Heart left ventricle (tissue), 16 donors: ENCODE measurements around the gene NAALADL2. TPM values are rescaled to one million over a fixed set of nuclear protein-coding genes. Genes with fewer than 3 reads are reported as not detected.

ENCODE experiments used
- ATAC-seq, 4 donors: fragments of 200-7000 bp; cut with Tn5 transposase; one replicate each; pipeline ENCODE4 v1.9.1; 2020 to 2022; ENCODE audit warnings: moderate library complexity in 4 of 4, mild to moderate bottlenecking in 3 of 4, moderate number of reproducible peaks in 1 of 4
- DNase-seq, 5 donors: peaks; one replicate each; pipeline ENCODE4 v3.0.0-alpha.2; 2020
- H3K27ac ChIP-seq, 12 donors: fragments of 200-600 bp; sonication (generic) in 4 of 12; one replicate each; pipeline versions ENCODE4 v1.5.0 to v1.8.0; 2016 to 2022; ENCODE audit warnings: mild to moderate bottlenecking in 2 of 12
- H3K27me3 ChIP-seq, 9 donors: fragments of 200-600 bp; sonication (generic) in 2 of 9; one replicate each; pipeline versions ENCODE4 v1.5.1 to v1.8.0; 2016 to 2022; ENCODE audit warnings: mild to moderate bottlenecking in 3 of 9
- H3K36me3 ChIP-seq, 9 donors: fragments of 200-600 bp; sonication (generic) in 2 of 9; one replicate each; pipeline versions ENCODE4 v1.5.0 to v1.8.0; 2018 to 2022; ENCODE audit warnings: mild to moderate bottlenecking in 2 of 9
- H3K4me1 ChIP-seq, 12 donors: fragments of 200-600 bp; sonication (generic) in 4 of 12; one replicate each; pipeline versions ENCODE4 v1.5.0 to v1.8.0; 2016 to 2022; ENCODE audit warnings: mild to moderate bottlenecking in 3 of 12
- H3K4me3 ChIP-seq, 12 donors: fragments of 200-600 bp; sonication (generic) in 4 of 12; one replicate each; pipeline versions ENCODE4 v1.5.0 to v1.8.0; 2017 to 2022; ENCODE audit warnings: mild to moderate bottlenecking in 9 of 12, moderate library complexity in 4 of 12
- H3K9me3 ChIP-seq, 12 donors: fragments of 200-600 bp; sonication (generic) in 4 of 12; one replicate each; pipeline versions ENCODE4 v1.5.0 to v1.8.0; 2016 to 2022; ENCODE audit warnings: mild to moderate bottlenecking in 1 of 12
- POLR2A ChIP-seq, 2 donors: fragments of 450-650 bp; IDR thresholded peaks; one replicate each; pipeline ENCODE4 v1.6.1; 2017; ENCODE audit warnings: antibody characterized with exemption in 2 of 2, mild to moderate bottlenecking in 2 of 2, moderate library complexity in 2 of 2
- WGBS, 4 donors: extraction: QIAGEN DNeasy Blood & Tissue Kit in 2 of 4; methylation state at CpG; one replicate each; pipeline versions ENCODE4 v1.1.5 to v1.1.7; 2013 to 2018; 5-methylcytosine and 5-hydroxymethylcytosine counted together
- intact Hi-C, 10 donors: fragments of 100-400 bp; cut with DNase I; formaldehyde crosslinking; loops; one replicate each; pipeline versions ENCODE4 v1.11.1 to v1.14.2; 2022
- polyA plus RNA-seq, 2 donors: library from polyadenylated mRNA; stranded (reverse); fragments of 200-250 nt; gene quantifications; one replicate each; pipeline ENCODE4 v1.2.3, GENCODE V29; 2013
- total RNA-seq, 9 donors: library from RNA; depleted of rRNA in 2 of 9; stranded (reverse); fragments of >200 nt in 2 of 9; fragmentation: NEBNext Ultra II Directional in 3 of 9; extraction: Animal tissue kit (Norgen Biotek cat#: 25700) in 3 of 9; gene quantifications; one replicate each; pipeline versions ENCODE4 v1.1.0 to v1.2.4, GENCODE V29; 2016 to 2023
- TF ChIP-seq, protein P1 (sequence below), 12 donors: fragments of 200-600 bp; sonication (generic) in 4 of 12; IDR thresholded peaks; one replicate each; pipeline versions ENCODE4 v1.5.0 to v1.8.0; 2018 to 2022; ENCODE audit warnings: antibody characterized with exemption in 12 of 12, mild to moderate bottlenecking in 5 of 12
- donor health status: ischemic (EF 13 %, LVEDD 7.1; RV severe dilation, severe dysfunction).
- donor health status: healthy with polysubstance abuse.
- donor health status: DM: no; HTN: yes; CAD: no.
- donor health status: DM: no; HTN: no; CAD: no.
- donor health status: ischemic (EF 25% LVEDD 6.9; RV normal size, moderate dysfunction).
- donor health status: ischemic (EF 25% LVEDD 5.7; RV mildly dilated, moderate dysfunction).
- donor health status: healthy.
- donor health status: DM: yes; HTN: yes; CAD: no.
- donor health status: ischemic (EF 35%, LVEDD 5.7; RV mildly dilated, moderate dysfunction).
- donor health status: nonischemic (EF 11% LVEDD 7.7; RV severe dilation, severe dysfunction).
- donor health status: DM: yes; HTN: yes; CAD: no.
- donor health status: PGD.
- donor health status: ischemic (EF 29% LVEDD 5.4; RV normal size, mild dysfunction).
- donor health status: nonischemic (EF 23%, LVEDD 6.1; RV moderate dilation, normal function).

The NAALADL2 gene
- total and polyA plus RNA-seq, 11 donors: 0.23 to 8.5 (median 3.0) TPM

DNA sequence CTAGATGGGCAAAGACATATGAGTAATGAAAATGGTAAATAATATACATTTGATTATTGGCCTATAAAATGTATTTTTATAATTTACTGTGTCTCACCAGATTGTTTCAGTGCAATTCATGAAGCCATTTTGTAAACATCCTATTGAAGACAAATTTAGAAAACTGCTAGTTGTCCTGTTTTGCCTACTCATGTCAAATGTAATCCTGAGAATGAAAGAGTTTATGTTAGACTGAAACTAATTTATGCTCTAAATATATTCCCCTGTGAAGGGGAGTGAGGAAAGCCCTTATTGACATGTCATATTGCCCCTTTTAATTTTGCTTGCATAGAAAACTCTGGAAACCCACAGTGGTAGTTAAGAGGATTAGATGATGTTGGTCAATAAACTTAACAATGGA, 610.0 kb downstream of the NAALADL2 start:
- no peak for DNase-seq
- no peaks in the 10 kb centered on the region for H3K36me3 ChIP-seq
- intact Hi-C loops: no loop called here

DNA sequence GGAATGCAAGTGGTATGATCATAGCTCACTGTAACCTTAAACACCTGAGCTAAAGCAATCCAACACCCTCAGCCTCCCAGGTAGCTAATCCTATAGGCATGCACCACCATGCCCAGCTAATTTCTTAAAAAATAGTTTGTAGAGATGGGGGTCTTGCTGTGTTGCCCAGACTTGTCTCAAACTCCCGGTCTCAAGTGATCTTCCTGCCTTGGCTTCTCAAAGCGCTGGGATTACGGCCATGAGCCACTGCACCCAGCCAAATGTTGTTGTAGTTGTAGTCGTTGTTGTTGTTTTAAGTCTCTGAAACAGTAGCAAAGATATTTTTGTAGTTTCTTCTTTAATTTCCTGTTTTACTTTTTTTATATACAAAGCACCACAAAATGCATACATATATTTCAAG, 616.6 kb downstream of the NAALADL2 start:
- WGBS, 4 donors: 83 to 91% (median 87%) methylated on average over 4 of the region's 4 CpGs
- DNase-seq (no peak), ATAC-seq (no peak)
- Histone ChIP-seq H3K4me1 (no peaks in the 10 kb centered on the region), H3K27ac (no peak overlapping the region), H3K27me3 (no peaks in the 10 kb centered on the region), H3K4me3 (no peak overlapping the region), H3K9me3 (no peaks in the 10 kb centered on the region), H3K36me3 (no peaks in the 10 kb centered on the region)
- intact Hi-C loops: no loop called here
- TF ChIP-seq, protein P1, sequence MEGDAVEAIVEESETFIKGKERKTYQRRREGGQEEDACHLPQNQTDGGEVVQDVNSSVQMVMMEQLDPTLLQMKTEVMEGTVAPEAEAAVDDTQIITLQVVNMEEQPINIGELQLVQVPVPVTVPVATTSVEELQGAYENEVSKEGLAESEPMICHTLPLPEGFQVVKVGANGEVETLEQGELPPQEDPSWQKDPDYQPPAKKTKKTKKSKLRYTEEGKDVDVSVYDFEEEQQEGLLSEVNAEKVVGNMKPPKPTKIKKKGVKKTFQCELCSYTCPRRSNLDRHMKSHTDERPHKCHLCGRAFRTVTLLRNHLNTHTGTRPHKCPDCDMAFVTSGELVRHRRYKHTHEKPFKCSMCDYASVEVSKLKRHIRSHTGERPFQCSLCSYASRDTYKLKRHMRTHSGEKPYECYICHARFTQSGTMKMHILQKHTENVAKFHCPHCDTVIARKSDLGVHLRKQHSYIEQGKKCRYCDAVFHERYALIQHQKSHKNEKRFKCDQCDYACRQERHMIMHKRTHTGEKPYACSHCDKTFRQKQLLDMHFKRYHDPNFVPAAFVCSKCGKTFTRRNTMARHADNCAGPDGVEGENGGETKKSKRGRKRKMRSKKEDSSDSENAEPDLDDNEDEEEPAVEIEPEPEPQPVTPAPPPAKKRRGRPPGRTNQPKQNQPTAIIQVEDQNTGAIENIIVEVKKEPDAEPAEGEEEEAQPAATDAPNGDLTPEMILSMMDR (IDR thresholded peaks at IDR 0.05): no peak
- TF ChIP-seq POLR2A (IDR thresholded peaks at IDR 0.05): no peak

More for the DNA sequence above, 610.0 kb downstream of the NAALADL2 start:
- no peak for ATAC-seq
- no peak for TF ChIP-seq POLR2A (IDR thresholded peaks at IDR 0.05)
- TF ChIP-seq, protein P1 (IDR thresholded peaks at IDR 0.05): no peak
- Histone ChIP-seq H3K4me1 (no peaks in the 10 kb centered on the region), H3K9me3 (no peaks in the 10 kb centered on the region), H3K4me3 (no peak overlapping the region), H3K27me3 (no peaks in the 10 kb centered on the region), H3K27ac (no peak overlapping the region)

DNA sequence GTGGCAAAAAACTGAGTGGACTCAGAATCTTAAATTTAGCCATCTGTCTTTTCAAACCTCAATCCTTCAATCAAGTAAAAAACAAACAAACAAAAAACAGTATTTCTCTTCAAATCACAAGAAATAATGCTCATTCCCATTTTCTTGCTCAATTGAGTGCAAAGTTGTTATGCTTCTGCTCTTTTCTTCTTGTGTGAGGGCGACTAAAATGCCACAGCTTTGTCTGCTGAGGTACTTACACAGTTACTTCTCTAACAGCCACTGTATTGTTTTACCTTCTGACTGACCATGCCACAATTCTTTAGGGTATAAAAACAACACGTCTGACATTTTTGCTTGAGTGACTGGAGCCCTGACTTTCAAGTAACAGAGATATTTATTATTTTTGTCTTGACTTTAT, 617.4 kb downstream of the NAALADL2 start:
- no peaks in the 10 kb centered on the region for H3K9me3 ChIP-seq
- no peaks in the 10 kb centered on the region for H3K36me3 ChIP-seq
- no peak for TF ChIP-seq POLR2A (IDR thresholded peaks at IDR 0.05)
- TF ChIP-seq, protein P1 (IDR thresholded peaks at IDR 0.05): no peak
- no peak overlapping the region for H3K4me3 ChIP-seq
- WGBS, 4 donors: 37 to 49% (median 40%) methylated on average over 2 of the region's 2 CpGs
- intact Hi-C loops: no loop called here
- no peak overlapping the region for H3K27ac ChIP-seq
- no peak for DNase-seq
- H3K4me1 ChIP-seq: no peaks in the 10 kb centered on the region
- H3K27me3 ChIP-seq: no peaks in the 10 kb centered on the region
- no peak for ATAC-seq

DNA sequence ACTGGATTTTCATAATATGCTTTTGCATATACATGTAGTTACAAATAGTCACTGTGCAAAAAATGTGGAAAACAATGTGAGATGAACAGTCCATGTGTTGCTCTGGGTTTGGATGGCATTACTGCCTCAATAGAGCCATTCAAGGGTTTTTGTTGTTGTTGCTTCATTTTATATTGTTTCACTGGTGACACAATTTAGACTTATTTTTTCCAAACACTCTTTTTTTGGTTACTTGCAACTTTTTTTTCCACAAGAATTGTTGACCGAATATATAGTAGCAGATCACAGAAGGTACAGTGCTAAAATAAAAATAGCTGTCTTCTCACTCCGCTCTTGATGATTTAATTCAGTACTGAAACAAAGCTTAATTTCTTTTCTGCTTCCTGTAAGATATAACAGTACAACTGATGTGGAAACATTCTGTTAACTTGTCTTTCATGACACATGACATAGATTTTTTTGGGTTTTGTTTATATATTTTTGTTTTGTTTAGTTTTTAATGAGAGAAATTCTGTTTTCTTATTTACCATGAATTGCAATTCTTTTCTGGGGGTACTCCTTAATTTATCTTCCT, 618.6 kb downstream of the NAALADL2 start:
- TF ChIP-seq POLR2A (IDR thresholded peaks at IDR 0.05): no peak
- TF ChIP-seq, protein P1 (IDR thresholded peaks at IDR 0.05): no peak
- ATAC-seq (no peak), DNase-seq (no peak)
- WGBS, 4 donors: 64 to 78% (median 67%) methylated on average over 2 of the region's 2 CpGs
- Histone ChIP-seq H3K4me3 (no peak overlapping the region), H3K36me3 (no peaks in the 10 kb centered on the region), H3K27me3 (no peaks in the 10 kb centered on the region), H3K9me3 (no peaks in the 10 kb centered on the region), H3K27ac (no peak overlapping the region), H3K4me1 (no peaks in the 10 kb centered on the region)
- intact Hi-C loops: no loop called here
